GM12892 (cell line): ENCODE results near the gene PAXX.

Source experiments
- POLR2A ChIP-seq: IDR thresholded peaks from 2 replicates; pipeline ENCODE4 v1.6.1; 2011; ENCODE audit warnings: low read depth, low read length, control low read depth
- POLR2AphosphoS5 ChIP-seq: IDR thresholded peaks from 2 replicates; pipeline ENCODE4 v1.6.1; 2011; ENCODE audit warnings: low read depth, low read length, control low read depth
- TAF1 ChIP-seq: IDR thresholded peaks from 2 replicates; pipeline ENCODE4 v1.6.1; 2011; ENCODE audit warnings: low read depth, mild to moderate bottlenecking, control low read depth, low read length, borderline replicate concordance

DNA sequence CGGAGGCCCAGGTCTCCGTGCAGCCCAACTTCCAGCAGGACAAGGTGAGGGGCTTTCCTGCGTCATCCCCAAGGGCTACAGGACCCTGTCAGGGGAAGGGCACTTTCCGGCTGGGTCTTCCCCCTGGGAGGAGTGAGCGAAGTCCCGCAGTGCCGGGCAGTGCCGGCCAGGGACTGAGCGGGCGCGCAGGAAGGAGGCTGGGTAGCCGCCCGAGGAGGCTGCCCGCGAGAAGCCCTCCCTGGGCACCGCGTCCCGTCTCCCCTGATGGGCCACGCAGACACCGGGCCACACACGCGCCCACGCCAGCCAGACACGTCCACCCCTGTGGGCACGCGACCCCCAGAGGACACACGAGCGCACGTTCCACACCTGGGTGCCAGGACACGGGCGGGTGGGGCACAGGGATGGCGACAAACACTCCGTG lies 14.6 kb upstream of the PAXX start:
- no peak for TF ChIP-seq POLR2A
- TF ChIP-seq POLR2AphosphoS5: no peak
- no peak for TF ChIP-seq TAF1
